H1 (cell line): ENCODE measurements around the gene NDUFS8. TPM values are rescaled to one million over a fixed set of nuclear protein-coding genes. Genes with fewer than 3 reads are reported as not detected.

Experiments
- CTCF ChIA-PET: fragments of 300-600 bp; sonication (Branson Sonifier 250); formaldehyde crosslinking; loops from one replicate; lab custom pipeline; 2021; ENCODE audit not compliant: partially characterized antibody; lab: Charles Lee
- POLR2A ChIA-PET: fragments of 300-600 bp; sonication (Branson Sonifier 250); formaldehyde crosslinking; loops from one replicate; lab custom pipeline; 2021; ENCODE audit warnings: inconsistent platforms; ENCODE audit not compliant: partially characterized antibody; lab: Charles Lee
- DNase-seq, 2 experiments: peaks; one replicate each; pipeline versions ENCODE4 v3.0.0 to v3.0.0-alpha.2; 2010 to 2022; ENCODE audit warnings: low spot score in 2 of 2, low read depth in 1 of 2, mixed read lengths in 1 of 2
- FAIRE-seq: peaks from 2 replicates; lab custom pipeline; 2011; peaks lifted over from hg19 to GRCh38; lab: Jason Lieb, UNC
- H2AFZ ChIP-seq: 2 replicates; pipeline ENCODE4 v1.8.1; 2012; ENCODE audit warnings: low read length, inconsistent platforms
- H2AK5ac ChIP-seq: 2 replicates; pipeline ENCODE4 v1.6.1; 2013; ENCODE audit warnings: low read depth, low read length
- H2BK120ac ChIP-seq: replicated peaks from 2 replicates; pipeline ENCODE3; 2013; ENCODE audit warnings: low read depth, low read length, inconsistent platforms
- H2BK12ac ChIP-seq: 2 replicates; pipeline ENCODE4 v1.6.1; 2013; ENCODE audit warnings: low read depth, low read length
- H2BK15ac ChIP-seq: 2 replicates; pipeline ENCODE4 v1.6.1; 2013; ENCODE audit warnings: low read length
- H2BK20ac ChIP-seq: 2 replicates; pipeline ENCODE4 v1.6.1; 2013; ENCODE audit warnings: low read length
- H2BK5ac ChIP-seq: 2 replicates; pipeline ENCODE4 v1.6.1; 2013; ENCODE audit warnings: low read depth, low read length
- H3K14ac ChIP-seq: 2 replicates; pipeline ENCODE4 v1.6.1; 2013; ENCODE audit warnings: inconsistent platforms; ENCODE audit not compliant: insufficient read length
- H3K18ac ChIP-seq: 2 replicates; pipeline ENCODE4 v1.6.1; 2013; ENCODE audit warnings: low read length; ENCODE audit errors: extremely low read depth
- H3K23ac ChIP-seq: 2 replicates; pipeline ENCODE4 v1.6.1; 2013; ENCODE audit warnings: inconsistent platforms; ENCODE audit not compliant: insufficient read length
- H3K23me2 ChIP-seq: 2 replicates; pipeline ENCODE4 v1.6.1; 2013; ENCODE audit warnings: low read depth, low read length
- H3K27ac ChIP-seq: 2 replicates; pipeline ENCODE4 v1.6.1; 2011; ENCODE audit warnings: low read depth, low read length, inconsistent platforms
- H3K27me3 ChIP-seq, 4 experiments: replicated peaks in 1 of 4; 1 replicate in 1 of 4; 2 replicates in 3 of 4; pipeline versions ENCODE4 v1.6.1 to v1.8.1; 2011 to 2013; ENCODE audit warnings: low read length in 3 of 4, mild to moderate bottlenecking in 3 of 4, inconsistent platforms in 2 of 4, mixed read lengths in 2 of 4, moderate library complexity in 1 of 4; ENCODE audit not compliant: control insufficient read depth in 3 of 4, insufficient read depth in 3 of 4; ENCODE audit errors: extremely low read depth in 1 of 4
- H3K36me3 ChIP-seq, 4 experiments: 2 replicates each; pipeline versions ENCODE4 v1.6.1 to v1.8.1; 2011 to 2013; ENCODE audit warnings: mild to moderate bottlenecking in 4 of 4, low read length in 3 of 4, moderate library complexity in 2 of 4, control low read depth in 1 of 4, inconsistent platforms in 1 of 4; ENCODE audit not compliant: insufficient read depth in 4 of 4, control insufficient read depth in 2 of 4
- H3K4ac ChIP-seq: replicated peaks from 2 replicates; pipeline ENCODE3; 2013; ENCODE audit warnings: low read length, low read depth, mixed read lengths, inconsistent platforms; ENCODE audit not compliant: insufficient read length
- H3K4me1 ChIP-seq, 4 experiments: replicated peaks in 1 of 4; 1 replicate in 1 of 4; 2 replicates in 3 of 4; pipeline versions ENCODE4 v1.6.1 to v1.8.1; 2011 to 2013; ENCODE audit warnings: low read length in 3 of 4, inconsistent platforms in 2 of 4, mixed read lengths in 1 of 4; ENCODE audit not compliant: insufficient read depth in 4 of 4, control insufficient read depth in 3 of 4
- H3K4me2 ChIP-seq, 2 experiments: 2 replicates each; pipeline versions ENCODE4 v1.6.1 to v1.8.1; 2011 to 2013; ENCODE audit warnings: low read depth in 2 of 2, low read length in 2 of 2, control low read depth in 1 of 2, inconsistent platforms in 1 of 2, mild to moderate bottlenecking in 1 of 2; ENCODE audit not compliant: insufficient read depth in 1 of 2
- H3K4me3 ChIP-seq, 4 experiments: fragments of 200-600, 300-600 bp in 1 of 4; sonication (generic), shearing (Covaris generic), sonication (Bioruptor Twin) in 1 of 4; 2 replicates each; pipeline versions ENCODE4 v1.5.1 to v1.8.1; 2011 to 2016; ENCODE audit warnings: low read length in 4 of 4, low read depth in 3 of 4, control low read depth in 2 of 4, inconsistent platforms in 2 of 4, mild to moderate bottlenecking in 2 of 4, mixed read lengths in 1 of 4, moderate library complexity in 1 of 4; ENCODE audit not compliant: insufficient read depth in 2 of 4; ENCODE audit errors: extremely low read depth in 1 of 4
- H3K56ac ChIP-seq: replicated peaks from 2 replicates; pipeline ENCODE3; 2013; ENCODE audit warnings: low read depth, mild to moderate bottlenecking, mixed read lengths, low read length, inconsistent platforms; ENCODE audit not compliant: insufficient read length
- H3K79me1 ChIP-seq: 2 replicates; pipeline ENCODE4 v1.6.1; 2013; ENCODE audit warnings: low read depth, low read length, control low read depth
- H3K79me2 ChIP-seq, 2 experiments: 2 replicates each; pipeline versions ENCODE4 v1.6.1 to v1.8.1; 2012 to 2013; ENCODE audit warnings: low read length in 2 of 2, mild to moderate bottlenecking in 2 of 2, inconsistent platforms in 1 of 2; ENCODE audit not compliant: insufficient read depth in 2 of 2, control insufficient read depth in 1 of 2
- H3K9ac ChIP-seq, 4 experiments: replicated peaks in 1 of 4; 1 replicate in 1 of 4; 2 replicates in 3 of 4; pipeline versions ENCODE4 v1.6.1 to v1.8.1; 2011 to 2013; ENCODE audit warnings: low read depth in 3 of 4, low read length in 3 of 4, control low read depth in 2 of 4, mild to moderate bottlenecking in 2 of 4, moderate library complexity in 2 of 4, inconsistent platforms in 1 of 4; ENCODE audit errors: extremely low read depth in 1 of 4
- H3K9me3 ChIP-seq, 2 experiments: 2 replicates each; pipeline versions ENCODE4 v1.6.1 to v1.8.1; 2012 to 2013; ENCODE audit warnings: mild to moderate bottlenecking in 2 of 2, moderate library complexity in 2 of 2, control low read depth in 1 of 2, inconsistent platforms in 1 of 2, low read depth in 1 of 2, low read length in 1 of 2, mixed read lengths in 1 of 2; ENCODE audit not compliant: insufficient read depth in 2 of 2
- H4K20me1 ChIP-seq, 2 experiments: replicated peaks in 1 of 2; 2 replicates each; pipeline versions ENCODE3 to v1.8.1; 2011 to 2013; ENCODE audit warnings: inconsistent platforms in 2 of 2, low read length in 2 of 2, mild to moderate bottlenecking in 1 of 2; ENCODE audit not compliant: insufficient read depth in 2 of 2, control insufficient read depth in 1 of 2
- H4K5ac ChIP-seq: 2 replicates; pipeline ENCODE4 v1.6.1; 2013; ENCODE audit warnings: low read length, low read depth, mixed read lengths, inconsistent platforms; ENCODE audit not compliant: insufficient read length
- H4K8ac ChIP-seq: 2 replicates; pipeline ENCODE4 v1.8.0; 2013; ENCODE audit warnings: mild to moderate bottlenecking, moderate library complexity, low read length, inconsistent platforms; ENCODE audit not compliant: insufficient read depth; ENCODE audit errors: extremely low read depth
- H4K91ac ChIP-seq: replicated peaks from 2 replicates; pipeline ENCODE3; 2013; ENCODE audit warnings: low read length, mixed read lengths, inconsistent platforms; ENCODE audit not compliant: insufficient read length
- E2F6 ChIP-seq: IDR thresholded peaks from 2 replicates; pipeline ENCODE4 v1.6.1; 2012; ENCODE audit warnings: inconsistent platforms
- GABPA ChIP-seq: IDR thresholded peaks from 2 replicates; pipeline ENCODE4 v1.6.1; 2011; ENCODE audit warnings: mild to moderate bottlenecking, low read length, moderate library complexity, borderline replicate concordance; ENCODE audit not compliant: insufficient read depth
- MAX ChIP-seq: IDR thresholded peaks from 2 replicates; pipeline ENCODE4 v1.6.1; 2012; ENCODE audit warnings: inconsistent platforms
- RAD21 ChIP-seq, 2 experiments: IDR thresholded peaks in 1 of 2; conservative IDR thresholded peaks in 1 of 2; 2 replicates each; pipeline ENCODE4 v1.6.1; 2011; ENCODE audit warnings: low read depth in 2 of 2, low read length in 2 of 2, improper control_type of control experiment in 1 of 2, inconsistent platforms in 1 of 2, mild to moderate bottlenecking in 1 of 2, moderate library complexity in 1 of 2
- RFX5 ChIP-seq: IDR thresholded peaks from 2 replicates; pipeline ENCODE4 v1.6.1; 2011; ENCODE audit warnings: low read depth, low read length, improper control_type of control experiment, borderline replicate concordance
- RNF2 ChIP-seq: fragments of 200-900, 300-1000 bp; sonication (generic); IDR thresholded peaks from 2 replicates; pipeline ENCODE4 v1.7.1; 2016; ENCODE audit warnings: borderline replicate concordance, low read depth, mild to moderate bottlenecking, antibody characterized with exemption, low read length; ENCODE audit not compliant: poor library complexity, severe bottlenecking; ENCODE audit errors: missing control alignments
- TEAD4 ChIP-seq: IDR thresholded peaks from 2 replicates; pipeline ENCODE4 v1.6.1; 2012; ENCODE audit warnings: low read depth, low read length, inconsistent platforms, mixed read lengths
- WGBS, 2 experiments: shearing (Covaris generic) in 1 of 2; methylation state at CpG; one replicate each; pipeline versions ENCODE4 v1.1.6 to v1.1.7; 2013 to 2015; ENCODE audit warnings: low lambda C conversion rate in 2 of 2, mixed read lengths in 2 of 2, inconsistent platforms in 1 of 2, low coverage in 1 of 2, missing lambda C conversion rate in 1 of 2; ENCODE audit not compliant: insufficient replicate concordance in 2 of 2, insufficient coverage in 1 of 2, insufficient read length in 1 of 2; ENCODE audit errors: extremely low coverage in 1 of 2, missing lambda C conversion rate in 1 of 2; 5-methylcytosine and 5-hydroxymethylcytosine counted together
- polyA plus RNA-seq, 7 experiments: library from polyadenylated mRNA; depleted of rRNA in 3 of 7; stranded (reverse) in 5 of 7; unstranded in 2 of 7; fragments of >200 nt in 5 of 7; fragments of 200-250 nt in 2 of 7; gene quantifications; 1 replicate in 5 of 7; 2 replicates in 1 of 7; 4 replicates in 1 of 7; pipeline versions ENCODE4 v1.2.1 to v1.2.3, GENCODE V29; 2011 to 2013; ENCODE audit warnings: missing spikeins in 2 of 7, mixed read lengths in 2 of 7
- total RNA-seq: library from RNA; stranded (reverse); fragmentation: NEBNext Ultra II Directional; extraction: Animal tissue kit (Norgen Biotek cat#: 25700); gene quantifications from 2 replicates; pipeline ENCODE4 v1.2.1, GENCODE V29; 2021
- TF ChIP-seq, protein P1 (sequence below), 3 experiments: IDR thresholded peaks; 1 replicate in 2 of 3; 2 replicates in 1 of 3; pipeline versions ENCODE4 v1.5.1 to v1.6.1; 2011; ENCODE audit warnings: low read length in 3 of 3, mild to moderate bottlenecking in 3 of 3, inconsistent platforms in 2 of 3, low read depth in 1 of 3, moderate library complexity in 1 of 3; ENCODE audit not compliant: insufficient read depth in 1 of 3; ENCODE audit errors: control extremely low read depth in 1 of 3

The NDUFS8 gene
- total and polyA plus RNA-seq, 2 of the 8 experiments (the other 6 are each of a cell fraction or from before 2014, with no cell fraction given): 182 to 291 TPM

- Histone ChIP-seq H4K91ac (no peak overlapping the region), H3K56ac (no peak overlapping the region), H2BK20ac (no peak overlapping the region), H2BK120ac (no peak overlapping the region), H3K4me1 (peaks cover 0 to 12% (median 4%) of the 10 kb centered on the region in 4 experiments; a peak in 4 of 7 replicates), H3K4me2 (no peak overlapping the region), H3K27ac (no peak overlapping the region), H2BK12ac (0 out of 2 replicates have a peak overlapping the region, but pooled peaks have one; percentile 68), H3K23ac (no peak overlapping the region), H3K9me3 (no peaks in the 10 kb centered on the region), H2AK5ac (no peak overlapping the region), H2AFZ (no peak overlapping the region), H3K79me2 (no peaks in the 10 kb centered on the region), H3K27me3 (no peaks in the 10 kb centered on the region), H2BK5ac (no peak overlapping the region), H4K20me1 (no peaks in the 10 kb centered on the region), H4K5ac (no peak overlapping the region), H3K9ac (no peak overlapping the region), H4K8ac (no peak overlapping the region; the same call in 1 of the 2 replicates), H3K14ac (no peak overlapping the region), H3K4ac (no peak overlapping the region), H2BK15ac (no peak overlapping the region), H3K4me3 (no peak overlapping the region), H3K23me2 (no peaks in the 10 kb centered on the region), H3K18ac (no peak overlapping the region), H3K36me3 (no peaks in the 10 kb centered on the region), H3K79me1 (no peaks in the 10 kb centered on the region)
- WGBS, 2 experiments: 47% methylated on average over 11 of the region's 11 CpGs; no CpG with 5 or more reads in 1 of the 2 experiments
- ChIA-PET CTCF (interaction anchor here (1.0 to 4.3 kb wide), 10 partner anchors 10 to 278 kb away, joined by 3 to 40 read pairs (median 4); partner anchors contain the start of genes ALDH3B1, NDUFS8 and UNC93B1), POLR2A (interaction anchor here (0.8 to 3.8 kb wide), 6 partner anchors 11 to 188 kb away, joined by 3 to 17 read pairs (median 5); partner anchors contain the start of gene ALDH3B1)
- FAIRE-seq: no peak
- peak in 1 of 2 experiments; percentile 71 for DNase-seq
- TF ChIP-seq GABPA (no peak; the same call in 1 of the 2 replicates), RAD21 (IDR thresholded peaks at IDR 0.05 in 1 of 2, conservative IDR thresholded peaks at IDR 0.05 in 1 of 2; ENCODE audit: low read depth in 2 of 2, low read length in 2 of 2) (peak; percentile 45 to 59), E2F6 (0 out of 2 replicates have a peak, but pooled peaks have one; percentile 16), RFX5 (no peak), TEAD4 (no peak), RNF2 (no peak), MAX (0 out of 2 replicates have a peak, but pooled peaks have one; percentile 37)
- TF ChIP-seq, protein P1, sequence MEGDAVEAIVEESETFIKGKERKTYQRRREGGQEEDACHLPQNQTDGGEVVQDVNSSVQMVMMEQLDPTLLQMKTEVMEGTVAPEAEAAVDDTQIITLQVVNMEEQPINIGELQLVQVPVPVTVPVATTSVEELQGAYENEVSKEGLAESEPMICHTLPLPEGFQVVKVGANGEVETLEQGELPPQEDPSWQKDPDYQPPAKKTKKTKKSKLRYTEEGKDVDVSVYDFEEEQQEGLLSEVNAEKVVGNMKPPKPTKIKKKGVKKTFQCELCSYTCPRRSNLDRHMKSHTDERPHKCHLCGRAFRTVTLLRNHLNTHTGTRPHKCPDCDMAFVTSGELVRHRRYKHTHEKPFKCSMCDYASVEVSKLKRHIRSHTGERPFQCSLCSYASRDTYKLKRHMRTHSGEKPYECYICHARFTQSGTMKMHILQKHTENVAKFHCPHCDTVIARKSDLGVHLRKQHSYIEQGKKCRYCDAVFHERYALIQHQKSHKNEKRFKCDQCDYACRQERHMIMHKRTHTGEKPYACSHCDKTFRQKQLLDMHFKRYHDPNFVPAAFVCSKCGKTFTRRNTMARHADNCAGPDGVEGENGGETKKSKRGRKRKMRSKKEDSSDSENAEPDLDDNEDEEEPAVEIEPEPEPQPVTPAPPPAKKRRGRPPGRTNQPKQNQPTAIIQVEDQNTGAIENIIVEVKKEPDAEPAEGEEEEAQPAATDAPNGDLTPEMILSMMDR (IDR thresholded peaks at IDR 0.05; ENCODE audit: control extremely low read depth in 1 of 3, insufficient read depth in 1 of 3, low read depth in 1 of 3, low read length in 3 of 3): peak in 2 of 3 experiments; percentile 67 to 83; a peak in 3 of 4 replicates
Measured at GRCh38 chr11:68020575-68020974, 9.9 kb upstream of the NDUFS8 start.
